ENCODE data around the gene IL1RL2. TPM values are rescaled to one million over a fixed set of nuclear protein-coding genes. Genes with fewer than 3 reads are reported as not detected.

The IL1RL2 gene
- total RNA-seq, 1 donor from 2014 or later: 5.2 TPM

- H3K9me3 ChIP-seq: no peaks in the 10 kb centered on the region
- no peak for DNase-seq (ENCODE audit: extremely low spot score in 2 of 2)
- TF ChIP-seq CTCF (IDR thresholded peaks at IDR 0.05) (no peak), POLR2A (IDR thresholded peaks at IDR 0.05) (no peak), POLR2AphosphoS5 (IDR thresholded peaks at IDR 0.05; ENCODE audit: insufficient read depth in 1 of 2, low read depth in 1 of 2) (no peak)
- no peak overlapping the region for H3K27ac ChIP-seq
- no peaks in the 10 kb centered on the region for H3K36me3 ChIP-seq
- peaks cover 33% of the 10 kb centered on the region for H3K4me1 ChIP-seq
- intact Hi-C loops (cut with DNase I): loop anchor here (10.0 kb wide), 1 partner anchor 496 kb away; no protein-coding TSS in a partner anchor
- no peaks in the 10 kb centered on the region for H3K27me3 ChIP-seq
- H3K4me3 ChIP-seq: no peak overlapping the region
Measured at GRCh38 chr2:102230410-102230909, 43.6 kb downstream of the IL1RL2 start.

- Histone ChIP-seq H3K27me3 (no peaks in the 10 kb centered on the region), H3K4me3 (no peak overlapping the region), H3K9me3 (no peaks in the 10 kb centered on the region), H3K36me3 (no peaks in the 10 kb centered on the region), H3K27ac (no peak overlapping the region), H3K4me1 (peaks cover 12% of the 10 kb centered on the region)
- DNase-seq (ENCODE audit: extremely low spot score in 2 of 2): no peak
- intact Hi-C loops (cut with DNase I): loop anchor here (10.0 kb wide), 1 partner anchor 499 kb away; no protein-coding TSS in a partner anchor
- no peak for TF ChIP-seq POLR2A (IDR thresholded peaks at IDR 0.05)
- TF ChIP-seq POLR2AphosphoS5 (IDR thresholded peaks at IDR 0.05; ENCODE audit: insufficient read depth in 1 of 2, low read depth in 1 of 2): no peak
- no peak for TF ChIP-seq CTCF (IDR thresholded peaks at IDR 0.05)
Measured at GRCh38 chr2:102233132-102233884, 46.5 kb downstream of the IL1RL2 start.

DNA sequence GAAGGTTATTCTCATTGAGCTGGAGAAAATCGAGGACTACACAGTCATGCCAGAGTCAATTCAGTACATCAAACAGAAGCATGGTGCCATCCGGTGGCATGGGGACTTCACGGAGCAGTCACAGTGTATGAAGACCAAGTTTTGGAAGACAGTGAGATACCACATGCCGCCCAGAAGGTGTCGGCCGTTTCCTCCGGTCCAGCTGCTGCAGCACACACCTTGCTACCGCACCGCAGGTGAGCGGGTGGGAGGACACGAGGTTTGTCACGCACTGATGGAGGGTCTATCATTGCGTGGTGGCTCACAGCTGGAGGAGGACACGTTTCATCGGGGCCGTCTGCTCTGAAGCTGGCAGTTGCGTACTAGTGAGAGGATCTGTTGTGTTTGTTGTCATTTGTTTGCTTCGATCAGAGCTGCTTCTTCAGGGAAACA is 48.2 kb downstream of the IL1RL2 start:
- Histone ChIP-seq H3K27me3 (no peaks in the 10 kb centered on the region), H3K4me1 (no peaks in the 10 kb centered on the region), H3K9me3 (no peaks in the 10 kb centered on the region), H3K36me3 (no peaks in the 10 kb centered on the region), H3K27ac (no peak overlapping the region), H3K4me3 (no peak overlapping the region)
- TF ChIP-seq POLR2A (IDR thresholded peaks at IDR 0.05): no peak
- no peak for TF ChIP-seq CTCF (IDR thresholded peaks at IDR 0.05)
- TF ChIP-seq POLR2AphosphoS5 (IDR thresholded peaks at IDR 0.05; ENCODE audit: insufficient read depth in 1 of 2, low read depth in 1 of 2): no peak
- DNase-seq (ENCODE audit: extremely low spot score in 2 of 2): no peak
- intact Hi-C loops (cut with DNase I): loop anchor here (10.0 kb wide), 1 partner anchor 500 kb away; no protein-coding TSS in a partner anchor

DNA sequence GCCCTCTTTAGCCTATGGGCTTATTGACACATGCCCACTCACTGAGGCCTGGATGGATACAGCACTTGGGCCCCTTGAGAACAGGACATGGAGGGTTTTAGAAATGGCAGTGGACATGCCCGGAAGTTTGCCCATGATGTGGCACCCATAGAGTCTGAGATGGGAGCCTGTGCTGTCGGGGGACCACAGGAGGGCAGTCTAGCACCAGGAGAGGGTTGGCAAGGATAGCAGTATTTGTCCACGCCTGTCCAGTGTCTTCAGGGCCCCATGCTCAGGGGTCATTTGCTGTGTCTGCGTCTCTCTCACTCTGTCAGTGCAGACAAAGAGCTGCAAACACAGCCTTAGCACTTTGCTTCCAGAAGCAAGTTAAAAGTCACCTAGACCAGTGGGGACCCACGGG is 48.7 kb downstream of the IL1RL2 start:
- Histone ChIP-seq H3K9me3 (no peaks in the 10 kb centered on the region), H3K27ac (no peak overlapping the region), H3K4me1 (no peaks in the 10 kb centered on the region), H3K4me3 (no peak overlapping the region), H3K27me3 (no peaks in the 10 kb centered on the region), H3K36me3 (no peaks in the 10 kb centered on the region)
- intact Hi-C loops (cut with DNase I): loop anchor here (10.0 kb wide), 1 partner anchor 501 kb away; no protein-coding TSS in a partner anchor
- peak in 1 of 2 donors; percentile 79 for DNase-seq (ENCODE audit: extremely low spot score in 2 of 2)
- TF ChIP-seq CTCF (IDR thresholded peaks at IDR 0.05): no peak
- TF ChIP-seq POLR2A (IDR thresholded peaks at IDR 0.05): no peak
- TF ChIP-seq POLR2AphosphoS5 (IDR thresholded peaks at IDR 0.05; ENCODE audit: insufficient read depth in 1 of 2, low read depth in 1 of 2): no peak

DNA sequence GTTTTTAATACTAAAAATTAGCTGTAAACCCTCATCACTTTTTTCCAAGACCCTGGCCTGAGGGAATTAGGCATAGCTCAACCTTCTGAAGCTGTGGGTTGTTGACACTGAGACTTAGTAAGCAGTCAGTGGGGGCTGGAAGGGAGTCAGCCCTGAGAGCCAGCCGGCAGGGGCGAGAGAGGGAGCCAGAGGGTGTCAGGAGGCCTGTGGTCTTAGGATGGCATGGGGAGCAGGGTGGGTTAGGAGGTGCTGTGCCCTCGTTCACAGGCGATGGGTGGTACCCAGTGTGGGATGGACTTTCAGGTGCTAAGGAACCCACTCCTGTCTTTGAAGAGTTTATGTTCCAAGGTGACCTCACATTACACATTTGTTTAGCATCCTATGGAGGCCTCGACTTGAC is 49.3 kb downstream of the IL1RL2 start:
- Histone ChIP-seq H3K36me3 (no peaks in the 10 kb centered on the region), H3K27ac (no peak overlapping the region), H3K9me3 (no peaks in the 10 kb centered on the region), H3K4me3 (no peak overlapping the region), H3K27me3 (no peaks in the 10 kb centered on the region), H3K4me1 (no peaks in the 10 kb centered on the region)
- intact Hi-C loops (cut with DNase I): loop anchor here (2.0 to 10.0 kb wide), 2 partner anchors 221 to 501 kb away; no protein-coding TSS in a partner anchor
- TF ChIP-seq POLR2AphosphoS5 (IDR thresholded peaks at IDR 0.05; ENCODE audit: insufficient read depth in 1 of 2, low read depth in 1 of 2): no peak
- TF ChIP-seq POLR2A (IDR thresholded peaks at IDR 0.05): no peak
- TF ChIP-seq CTCF (IDR thresholded peaks at IDR 0.05): no peak
- DNase-seq (ENCODE audit: extremely low spot score in 2 of 2): no peak
